ENCODE results near the gene ACP7.

The ACP7 gene

GRCh38 chr19:39150807-39151600 lies 66.8 kb downstream of the ACP7 start:
- peaks cover 16% of the 10 kb centered on the region for H3K4me1 ChIP-seq (ENCODE audit: control insufficient read depth, insufficient read depth, low read length)
- H3K4me3 ChIP-seq (ENCODE audit: low read length), result no peak overlapping the region
- H3K27me3 ChIP-seq (ENCODE audit: control insufficient read depth, insufficient read depth, low read length), result no peaks in the 10 kb centered on the region
- no peaks in the 10 kb centered on the region for H3K36me3 ChIP-seq (ENCODE audit: control insufficient read depth, insufficient read depth, low read length)
- no CpG with 5 or more reads among the region's 26 CpGs for WGBS (ENCODE audit: insufficient coverage, insufficient read length)
- no peaks in the 10 kb centered on the region for H3K9me3 ChIP-seq (ENCODE audit: control insufficient read depth, insufficient read depth, low read length)
- no peak overlapping the region for H3K27ac ChIP-seq (ENCODE audit: low read length)
- DNase-seq (ENCODE audit: low read depth, low spot score), result no peak

- no CpG with 5 or more reads among the region's 10 CpGs for WGBS (ENCODE audit: insufficient coverage, insufficient read length)
- H3K4me3 ChIP-seq (ENCODE audit: low read length), result no peak overlapping the region
- H3K36me3 ChIP-seq (ENCODE audit: control insufficient read depth, insufficient read depth, low read length), result no peaks in the 10 kb centered on the region
- no peak overlapping the region for H3K27ac ChIP-seq (ENCODE audit: low read length)
- no peaks in the 10 kb centered on the region for H3K27me3 ChIP-seq (ENCODE audit: control insufficient read depth, insufficient read depth, low read length)
- no peak for DNase-seq (ENCODE audit: low read depth, low spot score)
- no peaks in the 10 kb centered on the region for H3K9me3 ChIP-seq (ENCODE audit: control insufficient read depth, insufficient read depth, low read length)
- peaks cover 17% of the 10 kb centered on the region for H3K4me1 ChIP-seq (ENCODE audit: control insufficient read depth, insufficient read depth, low read length)
Observed at GRCh38 chr19:39152066-39152465, 67.9 kb downstream of the ACP7 start.

- no peak overlapping the region for H3K4me3 ChIP-seq (ENCODE audit: low read length)
- no peaks in the 10 kb centered on the region for H3K36me3 ChIP-seq (ENCODE audit: control insufficient read depth, insufficient read depth, low read length)
- H3K27ac ChIP-seq (ENCODE audit: low read length), result no peak overlapping the region
- H3K9me3 ChIP-seq (ENCODE audit: control insufficient read depth, insufficient read depth, low read length), result no peaks in the 10 kb centered on the region
- H3K4me1 ChIP-seq (ENCODE audit: control insufficient read depth, insufficient read depth, low read length), result peaks cover 20% of the 10 kb centered on the region
- no peaks in the 10 kb centered on the region for H3K27me3 ChIP-seq (ENCODE audit: control insufficient read depth, insufficient read depth, low read length)
- DNase-seq (ENCODE audit: low read depth, low spot score), result no peak
- no CpG with 5 or more reads among the region's 13 CpGs for WGBS (ENCODE audit: insufficient coverage, insufficient read length)
Observed at GRCh38 chr19:39154100-39154628, 70.0 kb downstream of the ACP7 start.

- WGBS (ENCODE audit: insufficient coverage, insufficient read length), result no CpG with 5 or more reads among the region's 11 CpGs
- DNase-seq (ENCODE audit: low read depth, low spot score), result no peak
Observed at GRCh38 chr19:39154629-39155100, 70.5 kb downstream of the ACP7 start.

GRCh38 chr19:39155114-39155700 lies 71.0 kb downstream of the ACP7 start:
- Histone ChIP-seq H3K36me3 (ENCODE audit: control insufficient read depth, insufficient read depth, low read length) (no peaks in the 10 kb centered on the region), H3K9me3 (ENCODE audit: control insufficient read depth, insufficient read depth, low read length) (no peaks in the 10 kb centered on the region), H3K27me3 (ENCODE audit: control insufficient read depth, insufficient read depth, low read length) (no peaks in the 10 kb centered on the region), H3K27ac (ENCODE audit: low read length) (no peak overlapping the region), H3K4me3 (ENCODE audit: low read length) (no peak overlapping the region), H3K4me1 (ENCODE audit: control insufficient read depth, insufficient read depth, low read length) (peaks cover 20% of the 10 kb centered on the region)
- DNase-seq (ENCODE audit: low read depth, low spot score), result no peak
- WGBS (ENCODE audit: insufficient coverage, insufficient read length), result no CpG with 5 or more reads among the region's 11 CpGs

More at GRCh38 chr19:39154629-39155100, 70.5 kb downstream of the ACP7 start:
- Histone ChIP-seq H3K36me3 (ENCODE audit: control insufficient read depth, insufficient read depth, low read length) (no peaks in the 10 kb centered on the region), H3K27ac (ENCODE audit: low read length) (no peak overlapping the region), H3K27me3 (ENCODE audit: control insufficient read depth, insufficient read depth, low read length) (no peaks in the 10 kb centered on the region), H3K4me1 (ENCODE audit: control insufficient read depth, insufficient read depth, low read length) (peaks cover 20% of the 10 kb centered on the region), H3K4me3 (ENCODE audit: low read length) (no peak overlapping the region), H3K9me3 (ENCODE audit: control insufficient read depth, insufficient read depth, low read length) (no peaks in the 10 kb centered on the region)

GRCh38 chr19:39155741-39156140 lies 71.6 kb downstream of the ACP7 start:
- Histone ChIP-seq H3K9me3 (ENCODE audit: control insufficient read depth, insufficient read depth, low read length) (no peaks in the 10 kb centered on the region), H3K4me1 (ENCODE audit: control insufficient read depth, insufficient read depth, low read length) (peaks cover 20% of the 10 kb centered on the region), H3K36me3 (ENCODE audit: control insufficient read depth, insufficient read depth, low read length) (no peaks in the 10 kb centered on the region), H3K27me3 (ENCODE audit: control insufficient read depth, insufficient read depth, low read length) (no peaks in the 10 kb centered on the region), H3K4me3 (ENCODE audit: low read length) (no peak overlapping the region), H3K27ac (ENCODE audit: low read length) (no peak overlapping the region)
- no CpG with 5 or more reads among the region's 15 CpGs for WGBS (ENCODE audit: insufficient coverage, insufficient read length)
- DNase-seq (ENCODE audit: low read depth, low spot score), result no peak

GRCh38 chr19:39156326-39157230 lies 72.4 kb downstream of the ACP7 start:
- WGBS (ENCODE audit: insufficient coverage, insufficient read length), result no CpG with 5 or more reads among the region's 24 CpGs
- H3K27ac ChIP-seq (ENCODE audit: low read length), result no peak overlapping the region
- no peaks in the 10 kb centered on the region for H3K27me3 ChIP-seq (ENCODE audit: control insufficient read depth, insufficient read depth, low read length)
- H3K4me1 ChIP-seq (ENCODE audit: control insufficient read depth, insufficient read depth, low read length), result peaks cover 20% of the 10 kb centered on the region
- DNase-seq (ENCODE audit: low read depth, low spot score), result no peak
- no peaks in the 10 kb centered on the region for H3K36me3 ChIP-seq (ENCODE audit: control insufficient read depth, insufficient read depth, low read length)
- H3K4me3 ChIP-seq (ENCODE audit: low read length), result no peak overlapping the region
- no peaks in the 10 kb centered on the region for H3K9me3 ChIP-seq (ENCODE audit: control insufficient read depth, insufficient read depth, low read length)

- Histone ChIP-seq H3K36me3 (ENCODE audit: control insufficient read depth, insufficient read depth, low read length) (no peaks in the 10 kb centered on the region), H3K4me3 (ENCODE audit: low read length) (no peak overlapping the region), H3K4me1 (ENCODE audit: control insufficient read depth, insufficient read depth, low read length) (peaks cover 20% of the 10 kb centered on the region), H3K27ac (ENCODE audit: low read length) (no peak overlapping the region), H3K27me3 (ENCODE audit: control insufficient read depth, insufficient read depth, low read length) (no peaks in the 10 kb centered on the region), H3K9me3 (ENCODE audit: control insufficient read depth, insufficient read depth, low read length) (no peaks in the 10 kb centered on the region)
- no CpG with 5 or more reads among the region's 23 CpGs for WGBS (ENCODE audit: insufficient coverage, insufficient read length)
- DNase-seq (ENCODE audit: low read depth, low spot score), result no peak
Observed at GRCh38 chr19:39157275-39157996, 73.3 kb downstream of the ACP7 start.

- H3K27ac ChIP-seq (ENCODE audit: low read length), result no peak overlapping the region
- peaks cover 20% of the 10 kb centered on the region for H3K4me1 ChIP-seq (ENCODE audit: control insufficient read depth, insufficient read depth, low read length)
- H3K4me3 ChIP-seq (ENCODE audit: low read length), result no peak overlapping the region
- no peaks in the 10 kb centered on the region for H3K9me3 ChIP-seq (ENCODE audit: control insufficient read depth, insufficient read depth, low read length)
- no peak for DNase-seq (ENCODE audit: low read depth, low spot score)
- H3K36me3 ChIP-seq (ENCODE audit: control insufficient read depth, insufficient read depth, low read length), result no peaks in the 10 kb centered on the region
- no peaks in the 10 kb centered on the region for H3K27me3 ChIP-seq (ENCODE audit: control insufficient read depth, insufficient read depth, low read length)
- WGBS (ENCODE audit: insufficient coverage, insufficient read length), result no CpG with 5 or more reads among the region's 15 CpGs
Observed at GRCh38 chr19:39157997-39158389, 73.8 kb downstream of the ACP7 start.
